Measurements from ENCODE around the gene VPS13A. TPM values are rescaled to one million over a fixed set of nuclear protein-coding genes. Genes with fewer than 3 reads are reported as not detected.
"Not testable (repeated sequence)": the region's sequence is repeated elsewhere in the genome, so short reads cannot be mapped to it uniquely, and the experiment has no call there.

The VPS13A gene
- total RNA-seq, 4 donors from 2014 or later, result 22.5 to 58.9 (median 39.0) TPM

DNA sequence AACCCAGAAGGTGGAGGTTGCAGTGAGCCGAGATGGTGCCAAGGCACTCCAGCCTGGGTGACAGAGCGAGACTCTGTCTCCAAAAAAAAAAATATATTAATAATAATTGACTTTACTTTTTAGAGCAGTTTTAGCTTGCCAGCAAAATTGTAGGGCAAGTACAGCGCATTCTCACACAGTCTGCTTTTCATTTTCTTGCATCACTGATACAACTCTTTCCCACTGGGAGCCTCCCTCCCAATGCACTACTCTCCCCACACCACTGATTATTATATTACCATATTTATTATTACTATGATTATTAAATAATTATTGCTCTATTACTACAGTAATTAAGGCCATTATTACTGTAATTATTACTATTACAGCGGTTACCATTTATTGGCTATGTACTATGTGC, 257.9 kb downstream of the VPS13A start:
- intact Hi-C loops (cut with DNase I; ENCODE audit: low total_unique reads), result loop anchor here (10.0 kb wide), 1 partner anchor 600 kb away; the partner anchor contains the start of gene GNAQ
- no peaks in the 10 kb centered on the region for H3K9me3 ChIP-seq
- DNase-seq, result no peak
- H3K27me3 ChIP-seq, result no peaks in the 10 kb centered on the region
- no peaks in the 10 kb centered on the region for H3K36me3 ChIP-seq
- no peaks in the 10 kb centered on the region for H3K4me1 ChIP-seq
- TF ChIP-seq POLR2A (IDR thresholded peaks at IDR 0.05) (no peak), CTCF (IDR thresholded peaks at IDR 0.05) (no peak)
- H3K4me3 ChIP-seq, result no peak overlapping the region
- no peak overlapping the region for H3K27ac ChIP-seq

DNA sequence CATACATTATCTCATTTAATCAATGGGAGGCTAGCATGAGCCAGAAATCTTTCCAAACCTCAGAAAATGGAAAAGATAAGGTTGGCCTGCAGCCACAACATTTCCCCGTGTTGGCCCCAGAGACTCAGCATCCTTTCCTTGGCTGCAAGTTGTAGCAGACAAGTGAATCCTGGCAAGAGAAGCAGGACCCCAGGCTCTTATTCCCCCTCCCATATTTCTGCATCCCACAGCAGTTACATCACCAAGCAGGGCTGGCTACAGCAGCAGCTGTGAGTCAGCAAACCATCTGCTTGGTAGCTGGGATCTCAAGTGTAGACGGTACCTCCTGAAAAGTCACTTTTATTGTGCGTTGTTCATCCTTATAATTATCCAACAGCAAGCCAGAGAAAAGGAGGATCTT, 258.4 kb downstream of the VPS13A start:
- no peak for DNase-seq
- intact Hi-C loops (cut with DNase I; ENCODE audit: low total_unique reads), result loop anchor here (10.0 kb wide), 1 partner anchor 599 kb away; the partner anchor contains the start of gene GNAQ

GRCh38 chr9:77438653-77439052, 261.3 kb downstream of the VPS13A start:
- Histone ChIP-seq H3K9me3 (no peaks in the 10 kb centered on the region), H3K4me3 (no peak overlapping the region), H3K27ac (no peak overlapping the region), H3K4me1 (no peaks in the 10 kb centered on the region), H3K27me3 (no peaks in the 10 kb centered on the region), H3K36me3 (no peaks in the 10 kb centered on the region)
- TF ChIP-seq CTCF (IDR thresholded peaks at IDR 0.05) (no peak), POLR2A (IDR thresholded peaks at IDR 0.05) (no peak)
- DNase-seq, result no peak
- intact Hi-C loops (cut with DNase I; ENCODE audit: low total_unique reads), result loop anchor here (10.0 kb wide), 1 partner anchor 596 kb away; the partner anchor contains the start of gene GNAQ

More for the DNA sequence above, 258.4 kb downstream of the VPS13A start:
- Histone ChIP-seq H3K27me3 (no peaks in the 10 kb centered on the region), H3K4me1 (no peaks in the 10 kb centered on the region), H3K9me3 (no peaks in the 10 kb centered on the region), H3K27ac (no peak overlapping the region), H3K36me3 (no peaks in the 10 kb centered on the region), H3K4me3 (no peak overlapping the region)
- no peak for TF ChIP-seq POLR2A (IDR thresholded peaks at IDR 0.05)
- TF ChIP-seq CTCF (IDR thresholded peaks at IDR 0.05), result no peak

DNA sequence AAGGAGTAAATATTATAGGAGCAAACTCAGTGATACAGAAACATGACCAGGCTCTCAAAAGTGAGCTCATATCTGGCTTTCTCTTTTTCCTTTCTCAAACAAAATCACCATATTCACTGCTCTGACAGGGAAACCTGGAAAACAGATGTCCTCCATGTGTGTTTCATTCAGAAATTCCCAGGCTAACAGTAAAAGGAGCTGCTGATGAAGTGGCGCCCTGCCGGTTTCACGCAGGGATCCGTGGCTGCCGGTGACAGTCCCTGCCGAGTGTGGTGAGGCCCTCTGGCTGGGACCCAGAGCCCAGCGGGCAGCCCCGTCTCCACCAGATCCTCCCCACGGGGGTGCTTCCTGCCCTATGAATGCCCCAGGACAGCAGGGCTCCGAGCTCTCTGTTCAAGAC, 262.7 kb downstream of the VPS13A start:
- no peak for DNase-seq
- Histone ChIP-seq H3K4me1 (no peaks in the 10 kb centered on the region), H3K36me3 (no peaks in the 10 kb centered on the region), H3K9me3 (no peaks in the 10 kb centered on the region), H3K27ac (peak overlapping the region; percentile 11 to 61), H3K27me3 (no peaks in the 10 kb centered on the region), H3K4me3 (no peak overlapping the region)
- no peak for TF ChIP-seq CTCF (IDR thresholded peaks at IDR 0.05)
- TF ChIP-seq POLR2A (IDR thresholded peaks at IDR 0.05), result no peak
- intact Hi-C loops (cut with DNase I; ENCODE audit: low total_unique reads), result no loop called here

GRCh38 chr9:77441124-77441523, 263.8 kb downstream of the VPS13A start:
- intact Hi-C loops (cut with DNase I; ENCODE audit: low total_unique reads); H3K4me1 ChIP-seq; H3K4me3 ChIP-seq; H3K27ac ChIP-seq; H3K9me3 ChIP-seq; H3K36me3 ChIP-seq; DNase-seq; H3K27me3 ChIP-seq: not testable (repeated sequence)

GRCh38 chr9:77442436-77442835, 265.1 kb downstream of the VPS13A start:
- H3K27ac ChIP-seq, result no peak overlapping the region
- H3K36me3 ChIP-seq, result no peaks in the 10 kb centered on the region
- no peak for DNase-seq
- H3K27me3 ChIP-seq, result no peaks in the 10 kb centered on the region
- H3K4me1 ChIP-seq, result no peaks in the 10 kb centered on the region
- no peak overlapping the region for H3K4me3 ChIP-seq
- intact Hi-C loops (cut with DNase I; ENCODE audit: low total_unique reads), result no loop called here
- TF ChIP-seq POLR2A (IDR thresholded peaks at IDR 0.05) (no peak), CTCF (IDR thresholded peaks at IDR 0.05) (no peak)
- no peaks in the 10 kb centered on the region for H3K9me3 ChIP-seq

All from uterus (tissue), 4 donors.